Vagina (tissue), 2 donors: Measurements from ENCODE around the gene KCNC2. TPM values are rescaled to one million over a fixed set of nuclear protein-coding genes. Genes with fewer than 3 reads are reported as not detected.

Experiments
- DNase-seq, 2 donors: peaks; one replicate each; pipeline ENCODE4 v3.0.0-alpha.2; 2017; ENCODE audit errors: extremely low spot score in 2 of 2
- H3K27ac ChIP-seq: fragments of 200-600 bp; sonication (generic); one replicate; pipeline ENCODE4 v1.5.1; 2019
- H3K27me3 ChIP-seq: fragments of 200-600 bp; sonication (generic); one replicate; pipeline ENCODE4 v1.5.1; 2019
- H3K36me3 ChIP-seq, 2 donors: fragments of 200-600 bp; sonication (generic); one replicate each; pipeline ENCODE4 v1.5.1; 2017 to 2019
- H3K4me1 ChIP-seq: fragments of 200-600 bp; sonication (generic); one replicate; pipeline ENCODE4 v1.5.1; 2019
- H3K4me3 ChIP-seq, 2 donors: fragments of 200-600 bp; sonication (generic); 1 replicate in 1 of 2; 2 replicates in 1 of 2; pipeline ENCODE4 v1.5.1; 2016 to 2019
- H3K9me3 ChIP-seq: fragments of 200-600 bp; sonication (generic); one replicate; pipeline ENCODE4 v1.5.1; 2019
- POLR2A ChIP-seq, 2 donors: fragments of 450-650 bp; IDR thresholded peaks; one replicate each; pipeline ENCODE4 v1.6.1; 2017; ENCODE audit warnings: antibody characterized with exemption in 2 of 2, mild to moderate bottlenecking in 2 of 2, moderate library complexity in 2 of 2
- POLR2AphosphoS5 ChIP-seq, 2 donors: sonication (generic); formaldehyde crosslinking; IDR thresholded peaks; one replicate each; pipeline ENCODE4 v1.9.0; 2017; ENCODE audit warnings: antibody characterized with exemption in 2 of 2, mild to moderate bottlenecking in 2 of 2, low read depth in 1 of 2; ENCODE audit not compliant: insufficient read depth in 1 of 2
- intact Hi-C: fragments of 100-400 bp; cut with DNase I; formaldehyde crosslinking; loops from one replicate; pipeline ENCODE4 v1.15.1; 2023
- total RNA-seq: library from RNA; depleted of rRNA; stranded (reverse); fragments of >200 nt; gene quantifications from one replicate; pipeline ENCODE4 v1.2.3, GENCODE V29; 2016
- TF ChIP-seq, protein P1 (sequence below), 3 experiments: fragments of 450-650 bp in 2 of 3; fragments of 200-600 bp in 1 of 3; sonication (generic) in 1 of 3; IDR thresholded peaks; one replicate each; pipeline ENCODE4 v1.5.1; 2017 to 2019; ENCODE audit warnings: antibody characterized with exemption in 3 of 3, mild to moderate bottlenecking in 2 of 3, moderate library complexity in 2 of 3

The KCNC2 gene
- total RNA-seq, 1 donor from 2014 or later = 0.25 TPM

DNA sequence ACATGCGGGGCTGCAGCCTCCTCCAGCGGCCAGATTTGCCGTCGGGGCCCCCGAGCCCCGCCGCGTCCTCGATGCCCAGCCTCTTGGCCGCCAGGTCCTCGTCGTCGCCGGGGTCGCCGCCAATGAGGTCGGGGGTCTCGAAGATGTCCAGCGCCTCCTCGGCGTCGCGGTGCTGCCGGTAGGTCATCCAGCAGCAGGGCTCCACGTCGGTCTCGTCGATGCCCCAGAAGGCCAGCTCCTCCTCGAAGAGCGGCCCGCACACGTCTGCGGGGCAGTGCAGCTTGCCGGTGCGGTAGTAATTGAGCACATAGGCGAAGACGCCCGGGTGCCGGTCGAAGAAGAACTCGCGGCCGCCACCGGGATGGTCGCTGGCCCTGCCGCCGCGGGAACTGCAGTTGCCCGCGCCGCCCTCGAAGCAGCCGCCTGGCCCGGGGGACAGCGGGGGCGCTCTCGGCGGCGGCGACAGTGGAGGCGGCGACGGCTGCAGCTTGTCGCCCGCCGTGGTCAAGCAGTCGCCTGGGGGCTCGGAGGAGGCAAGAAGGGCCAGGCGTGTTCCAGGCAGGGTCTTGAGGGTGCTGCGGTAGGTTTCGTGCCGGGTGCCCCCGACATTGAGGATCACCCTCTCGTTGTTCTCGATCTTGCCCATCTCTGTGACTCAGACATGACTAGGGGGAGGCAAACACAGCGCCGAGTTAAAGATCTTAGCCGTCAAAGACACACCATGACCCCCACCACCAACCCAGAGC, 2.1 kb downstream of the KCNC2 start:
- Histone ChIP-seq H3K4me3 (no peak overlapping the region), H3K27ac (no peak overlapping the region), H3K4me1 (peaks cover 5% of the 10 kb centered on the region), H3K27me3 (peaks cover 6% of the 10 kb centered on the region), H3K9me3 (no peaks in the 10 kb centered on the region), H3K36me3 (no peaks in the 10 kb centered on the region)
- TF ChIP-seq, protein P1, sequence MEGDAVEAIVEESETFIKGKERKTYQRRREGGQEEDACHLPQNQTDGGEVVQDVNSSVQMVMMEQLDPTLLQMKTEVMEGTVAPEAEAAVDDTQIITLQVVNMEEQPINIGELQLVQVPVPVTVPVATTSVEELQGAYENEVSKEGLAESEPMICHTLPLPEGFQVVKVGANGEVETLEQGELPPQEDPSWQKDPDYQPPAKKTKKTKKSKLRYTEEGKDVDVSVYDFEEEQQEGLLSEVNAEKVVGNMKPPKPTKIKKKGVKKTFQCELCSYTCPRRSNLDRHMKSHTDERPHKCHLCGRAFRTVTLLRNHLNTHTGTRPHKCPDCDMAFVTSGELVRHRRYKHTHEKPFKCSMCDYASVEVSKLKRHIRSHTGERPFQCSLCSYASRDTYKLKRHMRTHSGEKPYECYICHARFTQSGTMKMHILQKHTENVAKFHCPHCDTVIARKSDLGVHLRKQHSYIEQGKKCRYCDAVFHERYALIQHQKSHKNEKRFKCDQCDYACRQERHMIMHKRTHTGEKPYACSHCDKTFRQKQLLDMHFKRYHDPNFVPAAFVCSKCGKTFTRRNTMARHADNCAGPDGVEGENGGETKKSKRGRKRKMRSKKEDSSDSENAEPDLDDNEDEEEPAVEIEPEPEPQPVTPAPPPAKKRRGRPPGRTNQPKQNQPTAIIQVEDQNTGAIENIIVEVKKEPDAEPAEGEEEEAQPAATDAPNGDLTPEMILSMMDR (IDR thresholded peaks at IDR 0.05) = no peak
- TF ChIP-seq POLR2AphosphoS5 (IDR thresholded peaks at IDR 0.05; ENCODE audit: insufficient read depth in 1 of 2, low read depth in 1 of 2) = no peak
- TF ChIP-seq POLR2A (IDR thresholded peaks at IDR 0.05) = no peak
- peak in 1 of 2 donors; percentile 81 for DNase-seq
- intact Hi-C loops = no loop called here

DNA sequence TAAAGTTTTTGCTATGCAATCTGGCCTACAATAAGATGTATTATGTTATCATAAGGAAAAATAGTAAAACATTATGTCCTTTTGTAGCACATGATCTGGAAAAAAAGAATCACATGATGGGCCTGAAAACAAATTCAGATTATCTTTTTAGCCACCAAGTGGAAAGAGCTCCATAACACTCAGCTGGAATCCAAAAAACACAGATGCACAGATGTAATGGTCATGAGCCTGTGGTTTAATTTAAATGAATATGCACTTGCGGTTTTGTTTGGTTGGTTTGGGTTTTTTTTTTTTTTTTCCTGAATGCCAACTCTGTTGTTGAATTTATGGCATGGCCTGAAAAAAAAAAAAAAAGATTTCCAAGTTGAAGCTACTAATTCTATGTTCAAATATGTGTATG, 4.1 kb downstream of the KCNC2 start:
- intact Hi-C loops = no loop called here
- Histone ChIP-seq H3K36me3 (no peaks in the 10 kb centered on the region), H3K27ac (no peak overlapping the region), H3K4me3 (no peak overlapping the region), H3K9me3 (no peaks in the 10 kb centered on the region), H3K27me3 (peaks cover 6% of the 10 kb centered on the region), H3K4me1 (peaks cover 5% of the 10 kb centered on the region)
- no peak for DNase-seq
- TF ChIP-seq, protein P1 (IDR thresholded peaks at IDR 0.05) = no peak
- TF ChIP-seq POLR2A (IDR thresholded peaks at IDR 0.05) = no peak
- no peak for TF ChIP-seq POLR2AphosphoS5 (IDR thresholded peaks at IDR 0.05; ENCODE audit: insufficient read depth in 1 of 2, low read depth in 1 of 2)

DNA sequence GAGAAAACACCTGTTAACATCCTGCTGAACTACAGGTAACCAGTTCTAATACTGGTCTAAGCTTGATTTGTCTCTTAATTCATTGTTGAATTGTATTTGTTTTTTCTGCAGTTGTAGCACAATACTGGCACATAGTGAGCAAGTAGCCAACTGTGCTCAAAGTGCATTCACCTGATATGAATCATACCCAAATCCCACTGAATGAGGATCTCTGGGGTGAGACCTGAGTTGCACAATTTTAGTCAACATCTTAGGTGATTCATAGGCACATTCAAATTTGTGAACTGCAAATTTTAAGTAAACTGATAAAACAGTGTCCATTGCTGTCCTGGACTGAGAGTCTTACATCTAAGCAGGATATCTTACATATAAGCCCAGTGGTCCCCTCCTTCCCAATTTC, 12.8 kb downstream of the KCNC2 start:
- Histone ChIP-seq H3K27ac (no peak overlapping the region), H3K4me3 (no peak overlapping the region), H3K27me3 (no peaks in the 10 kb centered on the region), H3K36me3 (no peaks in the 10 kb centered on the region), H3K9me3 (no peaks in the 10 kb centered on the region), H3K4me1 (no peaks in the 10 kb centered on the region)
- DNase-seq = no peak
- intact Hi-C loops = no loop called here
- TF ChIP-seq, protein P1 (IDR thresholded peaks at IDR 0.05) = no peak
- TF ChIP-seq POLR2AphosphoS5 (IDR thresholded peaks at IDR 0.05; ENCODE audit: insufficient read depth in 1 of 2, low read depth in 1 of 2) (no peak), POLR2A (IDR thresholded peaks at IDR 0.05) (no peak)

DNA sequence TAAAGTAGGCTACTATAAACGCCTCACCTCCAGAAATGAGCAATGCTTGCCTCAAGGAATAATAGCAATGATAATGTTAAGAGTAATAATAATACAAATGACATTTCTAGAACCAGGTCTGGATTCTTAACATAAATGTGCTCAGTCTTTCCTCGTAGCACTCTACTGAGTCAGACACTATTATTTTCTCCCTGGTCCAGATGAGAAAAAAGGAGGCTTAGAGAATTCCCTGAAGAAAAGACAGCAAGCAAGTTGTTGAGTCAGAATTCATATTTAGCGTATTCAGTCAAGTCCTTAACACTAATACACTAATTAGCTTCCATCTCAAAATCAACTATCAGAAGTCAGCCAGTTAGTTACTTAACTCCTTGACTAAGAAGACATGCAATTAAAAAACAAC, 13.2 kb downstream of the KCNC2 start:
- H3K27me3 ChIP-seq = no peaks in the 10 kb centered on the region
- H3K4me1 ChIP-seq = no peaks in the 10 kb centered on the region
- H3K9me3 ChIP-seq = no peaks in the 10 kb centered on the region
- TF ChIP-seq POLR2AphosphoS5 (IDR thresholded peaks at IDR 0.05; ENCODE audit: insufficient read depth in 1 of 2, low read depth in 1 of 2) = no peak
- TF ChIP-seq, protein P1 (IDR thresholded peaks at IDR 0.05) = no peak
- TF ChIP-seq POLR2A (IDR thresholded peaks at IDR 0.05) = no peak
- intact Hi-C loops = no loop called here
- no peak overlapping the region for H3K27ac ChIP-seq
- no peaks in the 10 kb centered on the region for H3K36me3 ChIP-seq
- H3K4me3 ChIP-seq = no peak overlapping the region
- no peak for DNase-seq

DNA sequence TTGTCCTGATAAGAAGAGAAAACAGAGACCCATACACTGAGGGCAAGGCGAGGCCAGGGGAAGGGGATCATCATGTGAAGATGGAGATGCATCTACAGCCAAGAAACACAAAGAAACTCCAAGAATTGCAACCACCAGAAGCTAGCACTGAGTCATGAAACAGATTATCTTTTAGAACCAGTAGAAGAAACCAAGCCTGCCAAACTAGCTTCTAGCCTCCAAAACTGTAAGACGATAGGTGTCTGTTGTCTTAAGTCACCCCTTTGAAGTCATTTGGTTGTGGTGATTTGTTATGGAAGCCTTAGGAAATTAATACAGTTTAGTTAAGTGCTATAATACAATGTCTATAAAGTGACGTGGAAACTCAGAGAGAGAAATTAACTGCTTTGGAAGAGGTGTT, 15.4 kb downstream of the KCNC2 start:
- TF ChIP-seq, protein P1 (IDR thresholded peaks at IDR 0.05) = no peak
- TF ChIP-seq POLR2A (IDR thresholded peaks at IDR 0.05) (no peak), POLR2AphosphoS5 (IDR thresholded peaks at IDR 0.05; ENCODE audit: insufficient read depth in 1 of 2, low read depth in 1 of 2) (no peak)
- H3K9me3 ChIP-seq = no peaks in the 10 kb centered on the region
- H3K4me1 ChIP-seq = no peaks in the 10 kb centered on the region
- H3K36me3 ChIP-seq = no peaks in the 10 kb centered on the region
- DNase-seq = no peak
- H3K27ac ChIP-seq = no peak overlapping the region
- no peak overlapping the region for H3K4me3 ChIP-seq
- intact Hi-C loops = no loop called here
- no peaks in the 10 kb centered on the region for H3K27me3 ChIP-seq
